ENCODE data around the gene SGTA. TPM values are rescaled to one million over a fixed set of nuclear protein-coding genes. Genes with fewer than 3 reads are reported as not detected.

SGTA gene
- total and polyA plus RNA-seq, 9 of the 15 experiments (the other 6 are each of a cell fraction or from before 2014, with no cell fraction given) = 1.4 to 110 (median 49.9) TPM

DNA sequence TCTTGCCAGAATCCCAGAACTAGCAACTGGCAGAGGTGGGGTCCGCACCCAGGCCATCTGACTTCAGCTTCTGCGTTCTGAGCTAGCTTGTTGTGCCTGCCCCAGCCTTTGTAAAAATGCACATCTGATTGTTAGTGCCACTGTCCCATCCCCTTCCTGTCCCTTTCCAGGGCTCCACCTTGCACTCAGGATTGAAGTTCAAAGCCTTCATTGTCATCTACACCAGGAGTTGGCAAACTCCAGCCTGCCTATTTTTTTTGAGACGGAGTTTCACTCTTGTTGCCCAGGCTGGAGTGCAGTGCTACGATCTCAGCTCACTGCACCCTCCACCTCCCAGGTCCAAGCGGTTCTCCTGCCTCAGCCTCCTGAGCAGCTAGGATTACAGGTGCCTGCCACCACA lies 5.2 kb upstream of the SGTA start (continued):
- TF ChIP-seq ILF3 (IDR thresholded peaks at IDR 0.05; ENCODE audit: borderline replicate concordance) = no peak
- no peak for TF ChIP-seq BHLHE40 (IDR thresholded peaks at IDR 0.05; ENCODE audit: low read length)
- no peak for TF ChIP-seq RBM25 (IDR thresholded peaks at IDR 0.05; ENCODE audit: low read depth, low read length, severe bottlenecking)
- TF ChIP-seq MCM3 (IDR thresholded peaks at IDR 0.05) = no peak
- no peak for TF ChIP-seq MEIS2 (IDR thresholded peaks at IDR 0.05; ENCODE audit: partially characterized antibody)
- no peak for TF ChIP-seq ZNF76 (CRISPR knock-in tag; IDR thresholded peaks at IDR 0.05; ENCODE audit: borderline replicate concordance)
- no peak for TF ChIP-seq ZNF165 (CRISPR knock-in tag; IDR thresholded peaks at IDR 0.05; ENCODE audit: borderline replicate concordance)
- TF ChIP-seq, protein P1, sequence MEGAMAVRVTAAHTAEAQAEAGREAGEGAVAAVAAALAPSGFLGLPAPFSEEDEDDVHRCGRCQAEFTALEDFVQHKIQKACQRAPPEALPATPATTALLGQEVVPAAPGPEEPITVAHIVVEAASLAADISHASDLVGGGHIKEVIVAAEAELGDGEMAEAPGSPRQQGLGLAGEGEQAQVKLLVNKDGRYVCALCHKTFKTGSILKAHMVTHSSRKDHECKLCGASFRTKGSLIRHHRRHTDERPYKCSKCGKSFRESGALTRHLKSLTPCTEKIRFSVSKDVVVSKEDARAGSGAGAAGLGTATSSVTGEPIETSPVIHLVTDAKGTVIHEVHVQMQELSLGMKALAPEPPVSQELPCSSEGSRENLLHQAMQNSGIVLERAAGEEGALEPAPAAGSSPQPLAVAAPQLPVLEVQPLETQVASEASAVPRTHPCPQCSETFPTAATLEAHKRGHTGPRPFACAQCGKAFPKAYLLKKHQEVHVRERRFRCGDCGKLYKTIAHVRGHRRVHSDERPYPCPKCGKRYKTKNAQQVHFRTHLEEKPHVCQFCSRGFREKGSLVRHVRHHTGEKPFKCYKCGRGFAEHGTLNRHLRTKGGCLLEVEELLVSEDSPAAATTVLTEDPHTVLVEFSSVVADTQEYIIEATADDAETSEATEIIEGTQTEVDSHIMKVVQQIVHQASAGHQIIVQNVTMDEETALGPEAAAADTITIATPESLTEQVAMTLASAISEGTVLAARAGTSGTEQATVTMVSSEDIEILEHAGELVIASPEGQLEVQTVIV (CRISPR knock-in tag; IDR thresholded peaks at IDR 0.05; ENCODE audit: borderline replicate concordance) = no peak
- TF ChIP-seq, protein P2, sequence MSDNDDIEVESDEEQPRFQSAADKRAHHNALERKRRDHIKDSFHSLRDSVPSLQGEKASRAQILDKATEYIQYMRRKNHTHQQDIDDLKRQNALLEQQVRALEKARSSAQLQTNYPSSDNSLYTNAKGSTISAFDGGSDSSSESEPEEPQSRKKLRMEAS (CRISPR knock-in tag; IDR thresholded peaks at IDR 0.05) = no peak
- no peak for TF ChIP-seq E2F3 (CRISPR knock-in tag; IDR thresholded peaks at IDR 0.05)
- no peak for TF ChIP-seq SP1 (CRISPR knock-in tag; IDR thresholded peaks at IDR 0.05)

Measured in K562 (cell line).